ENCODE results near the gene CDK4. TPM values are rescaled to one million over a fixed set of nuclear protein-coding genes. Genes with fewer than 3 reads are reported as not detected.

Gene CDK4
- total RNA-seq, 4 donors from 2014 or later: 79.1 to 156 (median 99.0) TPM

DNA sequence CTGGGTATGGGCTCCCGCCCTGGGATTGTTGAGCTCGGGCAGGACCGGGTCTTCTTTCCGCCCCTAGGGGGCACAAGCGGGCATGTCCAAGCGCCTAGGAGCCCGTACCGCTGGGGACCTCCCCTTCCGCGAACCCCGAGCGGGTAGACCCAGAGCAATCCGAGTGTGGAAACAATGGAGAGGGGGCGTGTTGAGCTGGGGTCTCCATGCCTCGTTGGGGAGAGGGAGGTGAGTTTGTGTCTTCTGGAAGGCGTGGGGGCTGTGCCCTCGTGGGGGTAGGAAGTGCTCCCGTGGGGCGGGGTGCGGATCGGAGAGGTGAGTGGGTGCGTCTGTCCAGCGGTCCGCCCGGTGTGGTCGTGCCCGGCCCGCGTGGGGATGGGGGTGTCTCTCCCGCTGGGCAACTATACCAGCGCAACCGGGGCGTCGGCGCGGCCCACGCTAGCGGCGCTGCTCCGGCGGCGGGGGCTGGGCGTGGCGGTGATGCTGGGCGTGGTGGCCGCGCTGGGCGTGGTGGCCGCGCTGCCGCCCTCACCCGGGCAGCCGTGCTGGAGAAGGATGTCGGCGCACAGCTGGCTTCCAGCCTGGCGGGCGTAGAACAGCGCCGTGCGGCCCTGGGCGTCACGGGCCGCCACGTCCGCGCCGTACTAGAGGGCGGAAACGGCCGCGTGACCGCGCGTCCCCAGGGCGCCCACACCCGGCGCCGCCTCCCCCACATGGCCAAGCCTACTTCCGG is 25.8 kb downstream of the CDK4 start:
- Histone ChIP-seq H3K27ac (peak overlapping the region in 3 of 4 donors; percentile 42 to 66 (median 56)), H3K27me3 (peaks cover 0 to 5% of the 10 kb centered on the region in 2 donors), H3K4me1 (peaks cover 0 to 22% (median 0%) of the 10 kb centered on the region in 4 donors), H3K4me3 (peak overlapping the region; percentile 49 to 76 (median 54)), H3K9me3 (no peaks in the 10 kb centered on the region), H3K36me3 (peaks cover 0 to 10% (median 0%) of the 10 kb centered on the region in 3 donors)
- DNase-seq (ENCODE audit: low spot score in 2 of 2): no peak
- TF ChIP-seq POLR2A (IDR thresholded peaks at IDR 0.05) (no peak), EP300 (IDR thresholded peaks at IDR 0.05) (no peak)
- TF ChIP-seq, protein P1, sequence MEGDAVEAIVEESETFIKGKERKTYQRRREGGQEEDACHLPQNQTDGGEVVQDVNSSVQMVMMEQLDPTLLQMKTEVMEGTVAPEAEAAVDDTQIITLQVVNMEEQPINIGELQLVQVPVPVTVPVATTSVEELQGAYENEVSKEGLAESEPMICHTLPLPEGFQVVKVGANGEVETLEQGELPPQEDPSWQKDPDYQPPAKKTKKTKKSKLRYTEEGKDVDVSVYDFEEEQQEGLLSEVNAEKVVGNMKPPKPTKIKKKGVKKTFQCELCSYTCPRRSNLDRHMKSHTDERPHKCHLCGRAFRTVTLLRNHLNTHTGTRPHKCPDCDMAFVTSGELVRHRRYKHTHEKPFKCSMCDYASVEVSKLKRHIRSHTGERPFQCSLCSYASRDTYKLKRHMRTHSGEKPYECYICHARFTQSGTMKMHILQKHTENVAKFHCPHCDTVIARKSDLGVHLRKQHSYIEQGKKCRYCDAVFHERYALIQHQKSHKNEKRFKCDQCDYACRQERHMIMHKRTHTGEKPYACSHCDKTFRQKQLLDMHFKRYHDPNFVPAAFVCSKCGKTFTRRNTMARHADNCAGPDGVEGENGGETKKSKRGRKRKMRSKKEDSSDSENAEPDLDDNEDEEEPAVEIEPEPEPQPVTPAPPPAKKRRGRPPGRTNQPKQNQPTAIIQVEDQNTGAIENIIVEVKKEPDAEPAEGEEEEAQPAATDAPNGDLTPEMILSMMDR (IDR thresholded peaks at IDR 0.05): peak; percentile 57 to 76 (median 67)
- 32 to 41% methylated on average over 28 to 65 of the region's 79 CpGs for WGBS, 2 donors

DNA sequence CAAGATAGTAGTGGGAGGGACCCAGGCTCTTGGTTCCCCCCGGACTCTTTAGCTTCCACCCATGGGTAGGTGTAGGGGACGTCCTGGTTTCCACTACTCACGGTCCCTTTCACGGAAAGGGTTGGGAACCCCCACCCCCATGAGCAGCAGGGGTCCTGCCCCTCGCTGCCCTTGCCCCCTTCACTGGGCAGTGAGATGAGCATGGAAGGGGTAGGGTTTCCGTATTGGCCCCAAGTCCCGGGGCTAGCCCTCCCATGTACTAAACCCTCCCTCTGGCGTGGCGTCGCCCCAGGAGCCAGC is 26.3 kb downstream of the CDK4 start:
- H3K4me1 ChIP-seq: peaks cover 0 to 22% (median 0%) of the 10 kb centered on the region in 4 donors
- H3K4me3 ChIP-seq: peak overlapping the region; percentile 49 to 76 (median 54)
- no peak for DNase-seq (ENCODE audit: low spot score in 2 of 2)
- peaks cover 0 to 15% (median 3%) of the 10 kb centered on the region in 3 donors for H3K36me3 ChIP-seq
- peak overlapping the region in 2 of 4 donors; percentile 42 to 66 for H3K27ac ChIP-seq
- 53 to 64% methylated on average over 8 to 10 of the region's 10 CpGs for WGBS, 2 donors
- H3K27me3 ChIP-seq: peaks cover 0 to 5% of the 10 kb centered on the region in 2 donors
- H3K9me3 ChIP-seq: no peaks in the 10 kb centered on the region
- TF ChIP-seq EP300 (IDR thresholded peaks at IDR 0.05) (no peak), POLR2A (IDR thresholded peaks at IDR 0.05) (no peak)
- TF ChIP-seq, protein P1 (IDR thresholded peaks at IDR 0.05): no peak

DNA sequence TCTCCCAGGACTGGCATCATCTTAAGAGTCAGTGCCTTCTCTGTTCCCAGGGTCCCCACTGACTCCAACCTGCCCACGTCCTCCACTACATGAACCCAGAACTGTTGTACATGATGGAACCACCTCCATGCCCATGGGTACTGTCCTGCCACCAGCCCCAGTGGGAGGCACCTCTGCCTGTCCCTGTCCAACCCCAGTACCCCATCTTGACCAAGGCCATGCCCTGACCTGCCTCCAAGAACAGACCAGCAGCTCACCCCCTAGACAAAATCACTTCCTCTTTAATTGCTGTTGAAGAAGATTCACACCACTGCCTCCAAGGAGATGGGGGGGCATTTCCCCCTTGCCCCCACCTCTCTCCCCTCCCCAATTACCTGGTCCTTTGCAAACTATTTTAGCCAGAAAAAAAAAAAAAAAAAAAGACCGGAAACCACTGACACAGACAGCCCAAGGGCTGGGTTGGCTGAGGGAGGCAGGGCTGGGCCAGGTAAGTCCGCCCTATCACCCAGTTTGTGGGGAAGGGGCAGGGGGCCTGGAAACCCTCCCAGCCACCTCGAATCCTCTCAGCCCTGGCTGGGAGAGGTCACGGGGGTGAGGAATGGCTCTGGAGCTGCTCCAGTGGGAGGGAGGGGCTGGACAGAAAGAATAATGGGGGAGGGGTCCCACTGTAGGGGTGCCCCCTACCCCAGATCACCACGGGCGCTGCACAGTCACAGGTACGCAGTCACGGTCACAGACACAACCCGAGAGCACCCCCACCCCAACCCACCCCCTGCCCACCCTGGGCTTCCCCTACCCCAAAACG is 27.0 kb downstream of the CDK4 start:
- DNase-seq (ENCODE audit: low spot score in 2 of 2): no peak
- no peak overlapping the region for H3K4me3 ChIP-seq
- no peak overlapping the region for H3K27ac ChIP-seq
- peaks cover 0 to 5% of the 10 kb centered on the region in 2 donors for H3K27me3 ChIP-seq
- H3K36me3 ChIP-seq: peaks cover 0 to 22% (median 9%) of the 10 kb centered on the region in 3 donors
- no peaks in the 10 kb centered on the region for H3K9me3 ChIP-seq
- WGBS, 2 donors: 53 to 68% methylated on average over 10 to 11 of the region's 11 CpGs
- TF ChIP-seq, protein P1 (IDR thresholded peaks at IDR 0.05): no peak
- TF ChIP-seq POLR2A (IDR thresholded peaks at IDR 0.05) (no peak), EP300 (IDR thresholded peaks at IDR 0.05) (no peak)
- peaks cover 0 to 22% (median 0%) of the 10 kb centered on the region in 4 donors for H3K4me1 ChIP-seq

DNA sequence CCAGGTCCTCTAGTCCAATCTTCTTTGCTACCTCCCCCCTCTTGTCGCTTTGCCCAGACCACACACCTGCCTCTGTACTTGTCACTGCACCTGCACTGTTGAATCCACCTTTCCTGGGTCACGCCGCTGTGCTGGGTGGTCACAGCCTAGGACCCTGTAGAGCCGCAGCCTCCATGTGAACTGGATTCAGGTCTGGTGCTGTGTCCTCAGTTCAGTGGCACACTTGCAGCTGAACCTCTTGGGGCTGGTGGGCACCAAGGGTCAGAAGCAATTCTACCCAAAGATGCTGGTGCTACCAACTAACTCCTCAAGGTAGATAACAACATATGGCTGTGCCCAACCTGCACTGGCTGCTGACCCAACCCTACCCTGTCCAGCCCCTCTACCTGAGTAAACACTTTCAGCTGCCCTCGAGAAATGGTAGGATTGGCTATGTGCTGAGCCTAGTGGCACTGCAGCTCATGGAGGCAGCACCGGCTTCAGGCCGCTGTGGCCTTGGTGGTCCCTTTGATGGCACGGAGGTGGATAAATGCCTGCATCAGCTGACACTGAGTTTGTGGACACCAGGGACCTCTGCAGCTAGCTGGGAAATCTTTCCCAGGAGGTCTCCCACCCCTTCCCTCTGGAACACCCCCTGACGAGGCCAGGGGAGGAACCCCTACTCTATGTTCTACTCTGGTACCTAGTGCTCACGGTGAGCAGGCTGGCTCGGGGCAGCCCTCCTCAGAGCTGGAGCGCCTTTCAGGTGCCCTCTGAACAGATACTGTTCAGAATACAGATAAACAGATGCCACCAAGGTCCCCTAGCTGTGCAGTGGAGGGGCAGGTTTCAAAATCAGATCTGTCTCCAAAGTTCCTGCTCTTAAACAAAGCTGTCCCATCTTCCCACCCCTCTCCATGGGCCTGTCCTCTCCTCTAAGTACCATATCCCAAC is 27.8 kb downstream of the CDK4 start:
- H3K4me1 ChIP-seq: peaks cover 0 to 22% (median 0%) of the 10 kb centered on the region in 4 donors
- TF ChIP-seq, protein P1 (IDR thresholded peaks at IDR 0.05): no peak
- TF ChIP-seq EP300 (IDR thresholded peaks at IDR 0.05) (no peak), POLR2A (IDR thresholded peaks at IDR 0.05) (no peak)
- H3K36me3 ChIP-seq: peaks cover 0 to 30% (median 10%) of the 10 kb centered on the region in 3 donors
- no peaks in the 10 kb centered on the region for H3K9me3 ChIP-seq
- H3K27me3 ChIP-seq: peaks cover 0 to 5% of the 10 kb centered on the region in 2 donors
- no peak overlapping the region for H3K27ac ChIP-seq
- H3K4me3 ChIP-seq: no peak overlapping the region
- WGBS, 2 donors: 75 to 87% methylated on average over 12 of the region's 12 CpGs
- no peak for DNase-seq (ENCODE audit: low spot score in 2 of 2)

Measured in tibial nerve (tissue), 4 donors.